Activated T-cell treated with anti-CD3 and anti-CD28 coated beads, Interleukin-2, amount 50 U/mL, for 48 hours (primary cell): ENCODE data around the gene FLRT3.

ENCODE experiments used
- DNase-seq, 2 experiments: peaks; one replicate each; pipeline ENCODE4 v3.0.0-alpha.2; 2020

Gene FLRT3

GRCh38 chr20:14313341-14314020 is 23.9 kb downstream of the FLRT3 start:
- DNase-seq, result no peak

- no peak for DNase-seq
Measured at GRCh38 chr20:14312001-14312400, 25.4 kb downstream of the FLRT3 start.

- DNase-seq, result no peak
Measured at GRCh38 chr20:14310977-14311627, 26.3 kb downstream of the FLRT3 start.

GRCh38 chr20:14307956-14308355 is 29.5 kb downstream of the FLRT3 start:
- no peak for DNase-seq

- DNase-seq, result no peak
Measured at GRCh38 chr20:14304472-14304871, 32.9 kb downstream of the FLRT3 start.

- DNase-seq, result no peak
Measured at GRCh38 chr20:14303651-14304050, 33.8 kb downstream of the FLRT3 start.

- no peak for DNase-seq
Measured at GRCh38 chr20:14303106-14303505, 34.3 kb downstream of the FLRT3 start.

GRCh38 chr20:14299831-14300230 is 37.6 kb downstream of the FLRT3 start:
- DNase-seq, result no peak

GRCh38 chr20:14295770-14296309 is 41.6 kb downstream of the FLRT3 start:
- no peak for DNase-seq

- no peak for DNase-seq
Measured at GRCh38 chr20:14295238-14295637, 42.2 kb downstream of the FLRT3 start.

GRCh38 chr20:14291502-14291901 is 45.9 kb downstream of the FLRT3 start:
- DNase-seq, result no peak

GRCh38 chr20:14288341-14289330 is 48.8 kb downstream of the FLRT3 start:
- DNase-seq, result no peak

- no peak for DNase-seq
Measured at GRCh38 chr20:14284443-14284842, 53.0 kb downstream of the FLRT3 start.

GRCh38 chr20:14282140-14282539 is 55.3 kb downstream of the FLRT3 start:
- DNase-seq, result no peak
